UCSD-AML1 (cell line): ENCODE results near the gene COG3.
A peak's percentile ranks its signal among the peaks of the same experiment; 100 is the strongest.

Experiments
- DNase-seq: peaks from one replicate; lab custom pipeline; 2025; ENCODE audit not compliant: unreplicated experiment; lab: John Stamatoyannopoulos, UW

The COG3 gene

DNA sequence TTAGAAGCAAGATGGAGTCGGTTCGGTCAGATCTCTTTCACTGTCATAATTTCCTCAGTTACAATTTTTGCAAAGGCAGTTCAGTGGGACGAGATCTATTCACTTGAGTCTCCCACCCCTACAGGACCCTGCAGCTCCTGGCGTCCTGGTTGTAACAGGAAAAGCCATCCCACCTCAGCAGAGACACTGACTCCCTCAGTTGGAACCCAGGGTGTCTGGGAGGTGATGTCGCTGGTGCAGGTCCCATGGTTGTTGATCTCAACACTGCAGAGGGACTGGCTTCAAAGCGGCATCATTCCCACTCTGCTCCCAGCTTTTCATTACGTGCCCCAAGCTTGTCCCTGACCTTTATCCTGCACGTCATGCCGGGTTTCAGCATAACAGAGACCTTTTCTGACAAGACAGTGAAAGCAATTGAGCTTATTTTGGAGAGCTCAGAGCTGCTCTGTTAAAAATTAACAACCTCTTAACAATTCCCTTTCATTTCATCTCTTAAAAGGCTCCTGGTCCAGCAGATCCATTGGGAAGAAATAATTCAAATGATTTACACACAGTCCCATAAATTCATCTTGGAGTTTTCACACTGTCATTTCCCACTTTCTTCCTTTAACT is 17.6 kb upstream of the COG3 start:
- DNase-seq: no peak

DNA sequence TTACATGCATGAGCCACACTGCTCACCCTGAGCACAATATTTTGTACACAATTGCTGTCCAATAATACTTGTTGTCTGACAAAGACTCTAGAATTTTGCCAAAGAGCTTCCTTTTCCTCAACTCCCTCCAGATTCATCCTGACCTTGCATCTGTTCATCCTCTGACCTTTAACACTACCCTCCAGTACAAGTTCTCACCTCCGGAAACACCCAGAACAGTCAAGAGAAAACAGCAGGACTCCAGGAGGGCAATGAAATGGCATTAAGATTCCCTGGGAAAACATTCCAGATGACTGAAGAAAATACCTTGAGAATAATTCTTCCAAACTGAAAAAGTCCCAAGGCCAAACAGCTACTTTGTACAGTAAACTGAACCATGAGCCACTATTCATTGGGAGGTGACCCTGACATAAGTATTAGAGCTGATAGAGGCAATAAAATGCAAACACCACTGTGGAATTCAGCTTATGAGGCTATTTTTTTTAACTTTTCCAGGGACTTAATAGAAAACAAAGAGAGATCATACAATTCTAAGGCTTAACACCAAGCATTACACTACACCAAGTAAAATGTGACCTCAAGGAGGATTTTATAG is 15.7 kb upstream of the COG3 start:
- no peak for DNase-seq

DNA sequence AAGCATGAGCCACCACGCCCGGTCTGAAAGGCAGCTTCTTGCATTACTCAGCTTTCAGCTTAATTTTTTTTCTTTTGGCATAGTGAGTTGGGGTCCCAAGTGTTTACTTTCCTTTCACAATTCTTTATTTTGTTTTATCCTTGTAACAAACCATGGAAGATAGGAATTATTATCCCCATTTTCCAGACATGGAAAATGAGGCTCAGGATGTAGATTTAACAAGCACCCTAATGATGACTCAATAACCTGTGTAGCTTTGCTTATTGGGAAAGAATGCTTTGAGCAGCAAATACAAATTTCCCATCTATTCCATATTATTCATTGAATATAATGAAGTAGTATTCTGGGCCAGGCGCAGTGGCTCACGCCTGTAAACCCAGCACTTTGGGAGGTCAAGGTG is 13.5 kb upstream of the COG3 start:
- DNase-seq: no peak

DNA sequence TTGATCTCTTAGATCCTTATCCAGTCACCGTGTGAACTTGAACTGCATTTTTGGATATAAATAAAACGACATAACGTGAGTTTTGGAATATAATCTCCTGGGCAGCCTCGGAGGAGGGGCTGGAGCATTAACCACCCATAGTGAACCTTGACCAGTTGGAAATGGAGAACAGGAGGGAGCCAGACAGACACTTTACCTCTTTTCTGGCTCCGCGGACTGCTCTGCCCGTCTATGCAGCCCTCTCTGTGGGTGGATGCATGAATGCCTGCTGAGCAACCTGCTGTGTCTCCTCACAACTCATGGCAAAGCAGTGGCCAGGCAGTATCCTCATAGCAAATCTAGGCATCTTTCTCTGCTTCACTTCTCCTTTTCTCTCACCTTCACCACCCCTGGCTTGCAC is 10.5 kb upstream of the COG3 start:
- no peak for DNase-seq

DNA sequence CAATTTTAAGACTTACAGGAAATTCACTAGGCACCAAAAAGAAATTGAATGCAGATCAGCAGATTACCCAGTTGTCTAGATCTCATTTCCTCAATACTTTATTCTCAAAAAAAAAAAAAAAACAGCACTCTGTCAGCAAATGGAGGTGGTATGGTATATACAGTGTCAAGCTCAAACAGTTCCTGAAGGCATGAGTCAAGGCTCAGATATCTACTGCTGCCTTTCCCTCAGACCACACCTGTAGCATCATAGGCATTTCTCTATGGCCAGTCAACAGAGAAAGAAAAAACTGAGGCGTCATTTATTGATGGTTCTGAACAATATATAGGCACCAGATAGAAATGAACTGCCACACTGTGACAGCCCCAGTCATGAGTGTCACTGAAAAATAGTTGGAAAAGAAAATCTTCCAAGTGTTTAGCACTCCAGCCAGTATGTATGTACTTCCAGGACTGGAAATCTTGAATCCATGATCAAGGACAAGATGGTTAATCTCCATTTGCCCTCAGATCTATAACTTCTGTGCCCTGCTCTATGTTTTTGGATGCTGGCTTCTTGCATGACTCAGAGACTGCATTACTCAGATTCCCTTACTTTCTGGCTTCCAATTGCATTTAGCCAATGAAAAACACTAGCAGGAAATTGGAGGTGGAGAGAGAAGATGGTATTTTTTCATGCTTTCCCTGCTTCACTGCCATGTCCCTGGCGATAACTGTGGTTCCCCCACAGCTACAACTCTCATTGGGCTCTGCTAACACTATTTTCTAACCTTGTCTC is 8.4 kb upstream of the COG3 start:
- DNase-seq: no peak

DNA sequence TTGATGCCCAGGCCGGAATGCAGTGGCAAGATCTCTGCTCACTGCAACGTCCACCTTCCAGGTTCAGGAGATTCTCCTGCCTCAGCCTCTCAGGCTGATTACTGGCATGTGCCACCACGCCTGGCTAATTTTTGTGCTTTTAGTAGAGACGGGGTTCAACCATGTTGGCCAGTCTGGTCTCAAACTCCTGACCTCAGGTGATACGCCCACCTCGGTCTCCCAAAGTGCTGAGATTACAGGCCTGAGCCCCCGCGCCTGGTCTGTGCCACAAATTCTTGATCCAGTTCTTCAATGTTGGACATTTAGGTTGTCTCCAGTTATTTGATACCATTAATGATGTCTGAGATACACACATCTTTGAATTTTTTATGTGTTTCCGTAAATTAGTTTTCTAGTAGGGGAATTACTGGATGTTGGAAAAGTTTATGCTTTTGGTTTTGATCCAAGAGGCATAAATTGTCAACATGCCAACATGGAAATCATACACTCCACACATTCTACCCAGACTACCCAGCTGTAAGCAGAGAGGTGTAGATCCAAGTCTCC is 525 bp upstream of the COG3 start:
- DNase-seq: no peak

DNA sequence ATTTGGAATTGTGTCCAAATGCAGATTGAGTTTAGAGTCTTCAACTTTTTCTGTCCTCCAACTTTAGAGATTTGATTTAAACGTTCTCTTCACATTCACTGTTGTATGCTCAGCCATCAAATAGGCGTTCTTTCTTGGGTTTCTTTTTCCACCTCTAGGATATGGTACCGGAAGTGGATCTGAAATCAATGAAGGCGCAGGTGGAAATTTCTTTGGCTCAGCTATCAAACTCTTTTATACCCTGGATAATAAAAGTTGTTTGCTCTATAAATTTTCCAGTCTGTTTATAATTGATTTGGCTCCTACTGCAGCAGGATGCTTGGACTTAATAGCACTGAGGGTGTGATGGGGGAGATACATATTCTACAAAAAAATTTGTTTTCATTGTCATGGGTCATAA is 1.6 kb downstream of the COG3 start:
- no peak for DNase-seq

DNA sequence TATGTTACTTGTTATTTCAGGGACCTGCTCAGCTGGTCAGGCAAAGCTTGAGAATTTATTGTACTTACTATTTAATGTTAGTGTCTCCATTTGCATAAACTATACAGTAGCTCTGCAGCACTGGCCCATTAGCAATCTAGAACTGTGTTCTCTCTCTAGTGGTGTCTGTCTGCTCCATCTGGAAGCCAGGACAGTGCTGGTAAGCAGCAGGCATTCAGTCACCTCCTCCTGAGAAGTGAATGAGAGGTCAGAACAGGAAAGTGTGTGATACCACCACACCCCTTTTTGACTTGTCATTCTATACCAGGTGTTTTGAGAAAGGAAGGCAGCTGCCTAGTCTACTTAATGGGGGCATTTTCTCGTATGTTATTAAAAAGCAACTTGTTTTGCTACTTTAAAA is 3.9 kb downstream of the COG3 start:
- DNase-seq: no peak

DNA sequence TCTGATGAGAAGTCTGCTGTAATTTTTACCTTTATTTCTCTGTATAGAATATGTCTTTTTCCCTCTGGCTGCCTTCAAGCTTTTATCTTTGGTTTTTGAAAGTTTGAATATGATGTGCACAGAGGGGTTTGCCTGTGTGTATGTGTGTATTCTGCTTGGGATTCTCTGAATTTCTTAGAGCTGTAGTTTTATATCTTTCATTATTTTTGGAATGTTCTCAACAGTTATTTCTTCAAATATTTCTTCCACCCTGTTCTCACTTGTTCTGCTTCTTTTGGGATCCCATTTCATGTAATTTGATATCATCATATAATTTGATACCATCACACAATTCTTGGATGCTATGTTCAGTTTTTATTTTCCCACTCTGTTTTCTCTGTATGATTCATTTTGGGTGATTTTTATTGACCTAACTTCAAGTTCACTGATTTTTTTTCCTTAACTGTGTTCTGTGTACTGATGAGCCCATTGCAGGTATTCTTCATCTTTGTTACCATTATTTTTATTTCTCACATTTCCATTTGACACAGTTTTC is 7.5 kb downstream of the COG3 start:
- DNase-seq: no peak

DNA sequence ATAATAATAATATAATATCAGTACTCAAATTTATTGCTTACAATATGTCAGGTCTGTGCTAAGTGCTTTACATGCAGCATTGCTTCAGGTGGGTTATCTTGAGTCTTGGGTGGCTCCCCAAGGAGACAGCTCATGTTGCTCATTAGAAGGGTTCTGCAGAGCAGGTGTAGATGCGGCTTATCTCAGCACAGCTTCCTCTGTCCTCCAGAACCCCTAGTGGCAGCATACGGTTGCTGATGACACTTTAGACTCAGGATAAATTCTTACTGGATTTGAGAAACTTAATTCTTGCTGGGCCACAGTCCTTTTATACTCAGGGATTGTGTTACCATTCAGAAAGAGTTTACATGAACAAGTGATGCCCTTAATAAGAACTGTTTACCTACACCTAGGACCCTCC is 8.9 kb downstream of the COG3 start:
- DNase-seq: no peak

DNA sequence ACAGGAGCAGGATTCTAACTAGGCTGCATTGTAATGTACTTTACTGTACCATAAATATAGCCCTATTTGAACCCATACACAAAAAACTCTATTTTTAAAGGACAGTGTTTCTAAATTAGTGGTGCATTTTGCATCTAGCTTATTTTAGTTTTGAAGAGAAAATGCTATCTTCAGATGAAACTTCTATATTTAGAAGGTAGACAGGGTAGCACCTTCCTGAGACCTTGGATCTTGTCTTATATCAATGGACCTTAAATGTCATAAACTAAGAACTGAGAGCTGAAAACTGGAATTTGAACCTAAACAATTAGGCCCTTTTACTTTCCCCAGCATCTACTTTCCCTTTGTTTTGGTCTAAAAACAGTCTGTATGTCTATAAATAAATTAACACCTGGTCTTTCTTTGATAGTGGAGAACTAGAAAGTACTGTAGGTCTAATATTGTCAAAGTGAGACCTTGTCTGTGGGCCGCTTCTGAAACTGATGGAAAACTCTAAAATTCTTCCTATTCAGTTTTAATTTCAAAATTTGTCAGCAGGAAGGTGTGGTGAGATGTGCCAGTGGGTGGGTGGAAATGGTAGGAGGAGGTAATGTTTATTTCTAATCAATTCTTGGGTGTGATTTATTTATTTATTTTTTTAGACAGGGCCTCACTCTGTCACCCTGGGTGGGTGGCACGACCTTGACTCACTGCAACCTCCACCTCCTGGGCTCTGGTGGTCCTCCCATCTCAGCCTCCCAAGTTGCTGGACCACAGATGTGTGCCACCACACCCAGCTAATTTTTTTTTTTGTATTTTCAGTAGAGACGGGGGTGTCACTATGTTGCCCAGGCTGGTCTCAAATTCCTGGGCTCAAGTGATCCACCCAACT is 10.1 kb downstream of the COG3 start:
- DNase-seq: no peak

DNA sequence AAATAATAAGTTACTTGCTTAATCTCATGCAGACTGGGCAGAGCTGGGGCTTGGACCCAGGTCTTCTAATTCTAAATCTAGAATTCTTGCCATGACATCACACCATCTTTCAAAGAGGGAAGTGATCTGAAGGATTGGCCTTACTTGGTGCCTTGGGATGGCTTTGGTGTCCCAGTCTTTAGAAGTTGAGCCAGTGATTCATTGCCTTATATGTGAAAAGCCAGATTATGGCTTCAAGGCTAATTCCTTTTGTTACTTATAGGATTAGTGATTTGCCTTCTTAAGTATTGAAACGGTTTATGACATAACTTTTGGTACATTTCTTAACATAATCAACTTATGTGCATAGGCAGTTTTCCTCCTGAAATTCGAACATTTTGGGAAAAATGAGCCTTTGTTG is 14.9 kb downstream of the COG3 start:
- DNase-seq: no peak

DNA sequence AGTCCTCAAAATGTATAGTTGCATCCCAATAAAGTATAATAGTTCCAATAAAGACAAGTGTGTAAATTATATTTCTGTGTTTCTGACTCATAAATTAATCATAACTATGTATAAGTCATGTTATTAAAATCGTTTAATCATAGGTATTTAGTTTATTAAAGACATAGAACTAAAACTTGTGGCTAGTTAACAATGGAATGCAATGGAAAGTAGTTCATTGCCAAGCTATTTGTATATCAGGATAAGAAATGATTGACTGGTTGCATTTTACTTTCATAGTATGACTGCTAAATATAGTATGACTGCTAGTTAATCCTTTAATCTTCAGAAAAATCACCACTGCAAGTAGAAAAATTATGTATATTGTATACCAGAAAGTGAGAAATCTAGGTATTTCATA is 16.9 kb downstream of the COG3 start:
- no peak for DNase-seq

DNA sequence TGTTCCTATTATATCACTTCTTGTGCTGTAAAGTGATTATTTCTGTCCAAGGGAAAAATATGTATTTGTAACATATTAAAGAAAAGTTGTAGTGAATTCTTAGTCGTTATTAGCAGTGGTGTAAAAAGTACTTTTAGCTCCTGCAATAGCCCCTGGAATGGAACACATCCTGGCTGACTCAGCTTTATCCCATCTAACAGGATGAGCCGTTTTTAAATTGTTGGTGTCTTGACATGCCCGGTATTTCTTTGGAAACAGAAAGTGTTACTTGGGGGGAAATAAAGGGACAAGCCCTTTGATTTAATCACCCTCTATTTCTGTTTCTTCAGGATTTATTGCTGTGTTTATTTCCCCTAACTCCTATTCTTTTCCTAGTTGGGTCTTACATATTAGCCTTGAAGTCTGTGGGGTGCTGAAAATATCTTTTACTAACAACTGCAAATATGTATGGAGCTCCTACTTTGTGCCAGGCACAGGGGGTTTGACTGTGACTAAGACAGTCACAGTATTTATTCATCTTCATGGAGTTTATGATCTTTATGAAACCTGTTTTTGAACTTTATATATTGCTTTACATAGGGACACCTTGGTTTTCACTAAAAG is 17.9 kb downstream of the COG3 start:
- no peak for DNase-seq

DNA sequence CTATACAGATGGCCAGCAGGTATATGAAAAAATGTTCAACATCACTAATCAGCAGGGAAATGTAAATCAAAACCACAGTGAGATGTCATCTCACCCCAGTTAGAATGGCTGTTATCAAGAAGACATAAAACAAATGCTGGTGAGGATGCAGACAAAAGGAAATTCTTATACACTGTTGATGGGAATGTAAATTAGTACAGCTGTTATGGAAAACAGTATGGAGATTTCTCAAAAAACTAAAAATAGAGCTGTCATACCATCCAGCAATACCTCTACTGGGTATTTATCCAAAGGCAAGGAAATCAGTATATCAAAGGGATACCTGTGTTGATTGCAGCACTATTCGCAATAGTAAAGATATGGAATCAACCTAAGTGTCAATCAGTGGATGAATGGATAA is 22.9 kb downstream of the COG3 start:
- DNase-seq: no peak

DNA sequence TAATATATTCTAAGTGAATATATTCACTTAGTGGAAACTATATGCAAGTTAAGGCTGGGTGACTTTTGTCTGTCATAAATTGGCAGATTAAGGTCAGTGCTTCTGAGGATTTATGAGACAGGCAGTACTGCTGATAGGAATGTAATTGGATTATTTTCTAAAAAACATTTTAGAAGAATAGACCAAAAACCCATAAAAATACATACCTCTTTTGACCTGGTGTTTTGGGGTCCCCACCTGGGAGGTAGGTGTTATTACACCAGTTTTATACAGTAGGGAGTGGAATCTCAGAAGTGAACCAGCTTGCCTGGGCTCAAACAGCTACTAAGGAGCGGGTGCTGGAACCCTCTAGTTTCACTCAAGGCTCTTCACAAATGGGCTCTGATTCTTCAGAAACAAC is 25.3 kb downstream of the COG3 start:
- DNase-seq: no peak

DNA sequence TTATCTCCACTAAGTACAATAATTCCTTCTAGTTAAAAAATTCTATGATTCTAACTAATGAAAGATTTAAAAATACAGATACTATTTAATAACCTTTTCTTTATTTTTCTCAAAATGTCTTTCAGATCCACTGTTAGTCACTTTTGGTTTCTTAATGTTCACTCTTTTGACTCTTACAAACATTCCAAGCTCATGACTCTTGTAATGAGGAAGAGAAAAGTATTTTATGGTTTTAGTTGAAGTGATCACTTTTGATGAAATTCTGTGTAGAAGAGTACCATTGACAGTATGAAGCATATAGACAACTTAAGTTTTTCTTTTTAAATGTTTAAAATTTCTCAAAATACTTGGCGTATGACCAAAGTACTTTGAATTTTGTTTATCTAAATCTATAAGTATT is 27.8 kb downstream of the COG3 start:
- DNase-seq: no peak

DNA sequence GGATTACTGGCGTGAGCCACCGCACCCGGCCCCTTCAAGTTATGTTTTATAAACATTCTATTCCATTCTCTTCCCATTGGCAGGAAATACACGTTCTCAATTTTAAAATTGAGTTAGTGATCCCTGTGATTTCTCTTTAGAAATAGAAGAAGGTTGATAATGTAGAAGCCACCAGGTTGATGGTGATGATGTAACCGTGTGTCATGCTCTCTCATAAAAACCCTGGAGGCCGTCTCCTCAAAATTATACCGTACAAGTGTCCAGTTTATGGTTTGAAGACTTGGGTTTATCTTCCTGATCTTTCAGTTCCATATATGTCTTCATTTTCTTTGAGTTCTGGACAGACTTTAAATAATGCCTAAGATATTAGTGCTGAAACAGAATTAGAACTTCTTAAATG is 32.2 kb downstream of the COG3 start:
- no peak for DNase-seq

DNA sequence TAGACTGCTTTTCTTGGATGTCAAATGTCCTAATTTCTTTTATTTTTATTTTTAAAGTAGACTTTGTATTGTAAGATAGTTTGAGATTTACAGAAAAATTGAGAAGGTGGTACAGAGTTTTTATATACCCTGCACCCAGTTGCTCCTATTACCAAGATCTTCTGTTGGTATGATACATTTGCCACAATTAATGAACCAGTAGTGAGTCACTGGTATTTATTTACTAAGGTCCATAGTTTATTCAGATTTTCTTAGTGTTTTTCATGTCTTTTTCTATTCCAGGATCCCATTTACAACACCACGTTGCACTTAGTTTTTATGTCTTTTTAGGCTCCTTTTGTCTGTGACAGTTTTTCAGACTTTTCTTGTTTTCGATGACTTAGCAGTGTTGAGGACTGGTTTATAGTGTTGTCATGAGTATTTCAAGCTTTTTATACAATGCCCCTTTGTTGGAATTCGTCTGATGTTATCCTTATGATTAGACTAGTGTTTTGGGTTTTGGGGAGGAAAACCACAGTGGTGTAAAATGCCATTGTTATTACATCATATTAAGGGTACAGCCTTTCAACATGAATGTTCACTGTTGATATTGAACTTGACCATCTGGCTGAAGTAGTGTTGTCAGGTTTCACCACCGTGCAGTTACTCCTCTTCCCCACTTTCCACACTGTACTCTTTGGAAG is 35.9 kb downstream of the COG3 start:
- DNase-seq: peak; percentile 16

DNA sequence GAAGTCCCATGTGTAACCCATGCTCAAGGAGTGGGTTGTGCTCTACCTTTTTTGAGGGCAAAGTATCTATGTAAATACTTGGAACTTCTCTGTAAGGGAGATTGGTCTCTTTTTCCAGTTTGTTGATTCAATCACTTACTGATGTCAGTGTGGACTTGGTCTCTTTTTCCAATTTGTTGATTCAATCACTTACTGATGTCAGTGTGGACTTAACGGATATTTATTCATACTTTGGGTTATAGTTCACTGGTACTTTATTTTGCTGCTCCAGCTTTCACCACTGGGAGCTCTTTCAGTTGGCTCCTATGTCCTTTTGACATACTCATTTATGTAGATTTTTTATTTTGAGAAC is 36.4 kb downstream of the COG3 start:
- DNase-seq: no peak
